Hematopoietic multipotent progenitor cell treated with erythropoietin and hydrocortisone succinate and interleukin-3 and kit ligand, for 4 days (in vitro differentiated cells): ENCODE results near the gene C4BPA.

Source experiments
- DNase-seq: peaks from one replicate; pipeline ENCODE4 v3.0.0-alpha.2; 2015

Gene C4BPA

GRCh38 chr1:207128336-207128921 lies 24.4 kb downstream of the C4BPA start:
- DNase-seq = no peak

DNA sequence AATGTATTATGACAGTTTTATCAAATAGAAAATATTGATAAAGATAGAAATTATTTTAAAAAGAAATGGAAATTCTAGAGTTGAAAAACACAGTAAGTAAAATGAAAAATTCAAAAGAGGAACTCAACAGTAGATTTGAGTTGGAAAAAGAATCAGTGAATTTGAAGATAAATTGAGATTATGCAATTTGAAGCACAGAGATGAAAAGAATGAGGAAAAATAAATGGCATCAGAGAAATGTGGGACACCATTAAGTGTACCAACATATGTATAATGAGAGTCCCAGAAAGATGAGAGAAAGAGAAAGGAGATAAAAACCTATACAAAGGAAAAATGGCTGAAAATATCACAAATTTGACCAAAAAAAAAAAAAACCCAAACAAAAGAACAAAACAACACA lies 25.0 kb downstream of the C4BPA start:
- no peak for DNase-seq

DNA sequence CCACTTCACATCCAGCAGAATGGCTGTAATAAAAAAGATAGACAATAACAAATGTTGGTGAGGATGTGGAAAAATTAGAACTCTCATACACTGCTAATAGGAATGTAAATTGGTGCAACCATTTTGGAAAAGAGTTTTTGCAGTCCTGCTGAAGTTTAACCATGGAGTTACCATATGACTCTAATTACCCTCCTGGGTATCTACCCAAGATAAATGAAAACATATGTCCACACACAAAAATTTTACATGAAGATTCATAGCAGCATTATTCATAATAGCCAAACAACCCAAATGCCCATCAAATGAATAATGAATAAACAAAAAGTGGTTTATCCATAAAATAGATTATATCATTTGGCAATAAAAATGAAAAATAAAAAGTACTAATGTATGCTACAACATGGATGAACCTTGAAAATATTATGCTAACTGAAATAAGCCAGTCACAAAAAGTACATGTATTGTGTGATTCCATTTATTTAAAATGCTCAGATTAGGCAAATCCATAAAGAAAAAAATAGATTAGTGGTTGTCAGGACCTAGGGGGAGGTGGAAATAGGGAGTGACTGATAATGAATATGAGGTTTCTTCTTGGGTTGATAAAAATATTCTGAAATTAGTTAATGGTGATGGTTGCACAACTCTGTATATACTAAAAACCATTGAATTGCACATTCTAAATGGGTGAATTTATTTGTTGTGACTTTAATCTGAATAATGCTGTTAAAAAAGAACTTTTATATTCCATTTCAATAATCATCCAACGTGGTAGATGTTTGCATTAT lies 26.4 kb downstream of the C4BPA start:
- no peak for DNase-seq

GRCh38 chr1:207131163-207131562 lies 27.1 kb downstream of the C4BPA start:
- DNase-seq = no peak

GRCh38 chr1:207134581-207134980 lies 30.5 kb downstream of the C4BPA start:
- peak; percentile 66 for DNase-seq

GRCh38 chr1:207139616-207140015 lies 35.6 kb downstream of the C4BPA start:
- no peak for DNase-seq

DNA sequence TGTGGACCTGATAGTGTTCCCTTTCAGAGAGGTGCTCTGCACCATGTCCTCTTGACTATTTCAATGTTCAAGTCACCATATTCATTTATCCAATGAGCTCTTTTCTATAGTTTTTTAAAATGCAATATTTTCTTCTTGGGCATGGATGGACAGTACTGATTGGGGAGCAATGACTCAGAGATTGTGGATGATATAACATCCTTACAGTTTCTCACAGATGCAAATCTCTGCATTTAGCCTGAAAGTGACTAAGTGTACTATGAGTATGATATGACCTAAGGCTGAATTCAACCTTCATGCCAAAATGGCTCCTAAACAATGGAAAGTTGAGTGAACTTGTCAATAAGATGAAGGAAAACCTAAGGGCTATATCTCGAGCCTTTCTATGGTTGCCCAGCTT lies 36.5 kb downstream of the C4BPA start:
- DNase-seq = peak; percentile 19

DNA sequence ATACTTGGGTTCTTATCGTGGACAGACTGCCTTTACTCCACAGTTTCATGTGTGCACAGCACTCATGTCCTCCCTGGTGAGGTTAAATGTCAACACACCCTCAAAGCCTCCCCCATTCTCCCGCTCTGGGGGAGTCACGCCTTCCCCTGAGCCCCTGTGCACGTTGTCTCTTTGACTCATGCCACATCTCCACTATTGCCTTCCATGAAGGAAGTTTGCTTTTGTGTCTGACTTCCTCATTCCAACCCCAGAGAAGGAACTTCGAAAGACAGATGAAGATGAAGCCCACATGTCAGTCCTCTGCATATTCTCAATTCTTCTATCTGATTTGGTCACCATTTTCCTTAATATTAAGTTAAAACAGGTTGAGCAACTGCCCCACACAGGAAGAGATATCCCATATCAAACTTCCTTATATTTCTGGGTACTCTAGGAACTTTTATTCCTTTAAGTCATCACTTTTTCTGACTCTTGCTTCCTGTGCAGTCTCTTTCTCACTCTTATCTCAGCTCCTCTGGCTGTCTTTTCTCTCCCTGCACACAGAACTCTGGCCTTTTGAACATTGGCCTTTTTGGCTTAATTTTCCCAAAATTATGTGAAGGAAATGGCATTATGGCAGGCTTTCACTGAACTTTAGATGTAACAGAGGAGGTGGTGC lies 41.5 kb downstream of the C4BPA start:
- DNase-seq = peak; percentile 48

DNA sequence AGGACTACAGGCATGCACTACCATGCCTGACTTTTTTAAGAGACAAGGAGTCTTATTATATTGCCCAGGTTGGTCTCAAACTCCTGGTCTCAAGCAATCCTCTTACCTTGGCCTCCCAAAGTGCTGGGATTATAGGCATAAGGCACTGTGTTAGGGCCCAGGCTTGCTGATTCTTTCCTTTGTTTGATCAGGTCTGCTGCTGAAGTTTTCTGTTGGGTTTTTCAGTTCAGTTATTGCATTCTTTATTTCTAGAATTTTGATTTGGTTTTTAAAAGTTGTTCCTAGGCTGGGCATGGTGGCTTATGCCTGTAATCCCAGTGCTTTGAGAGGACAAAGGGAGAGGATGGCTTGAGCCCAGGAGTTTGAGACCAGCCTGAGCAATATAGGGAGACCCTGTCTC lies 47.9 kb downstream of the C4BPA start:
- DNase-seq = no peak

GRCh38 chr1:207152792-207153468 lies 48.9 kb downstream of the C4BPA start:
- DNase-seq = no peak

- DNase-seq = no peak
These were observed 51.0 kb downstream of the C4BPA start for GRCh38 chr1:207155028-207155427.

DNA sequence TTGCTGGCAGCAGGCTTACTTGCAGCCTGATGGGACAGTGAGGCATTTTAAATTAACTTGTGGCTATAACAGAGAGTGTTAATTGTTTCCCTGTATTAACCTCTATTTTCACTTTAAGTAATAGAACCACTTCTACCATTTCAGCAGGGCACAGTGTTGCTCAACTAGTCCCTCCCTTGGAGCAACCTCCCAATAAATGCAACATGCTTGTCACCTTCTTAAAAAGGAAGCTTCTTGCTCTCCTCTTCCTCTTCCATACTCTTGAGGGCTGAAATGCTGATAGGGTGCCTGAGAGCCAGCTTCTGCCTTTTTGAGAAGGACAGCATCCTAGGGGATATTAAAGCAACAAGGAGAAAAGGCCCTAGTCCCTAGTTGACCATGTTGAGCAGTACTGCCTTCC lies 52.1 kb downstream of the C4BPA start:
- DNase-seq = peak; percentile 39

- DNase-seq = no peak
These were observed 52.8 kb downstream of the C4BPA start for GRCh38 chr1:207156826-207157225.

DNA sequence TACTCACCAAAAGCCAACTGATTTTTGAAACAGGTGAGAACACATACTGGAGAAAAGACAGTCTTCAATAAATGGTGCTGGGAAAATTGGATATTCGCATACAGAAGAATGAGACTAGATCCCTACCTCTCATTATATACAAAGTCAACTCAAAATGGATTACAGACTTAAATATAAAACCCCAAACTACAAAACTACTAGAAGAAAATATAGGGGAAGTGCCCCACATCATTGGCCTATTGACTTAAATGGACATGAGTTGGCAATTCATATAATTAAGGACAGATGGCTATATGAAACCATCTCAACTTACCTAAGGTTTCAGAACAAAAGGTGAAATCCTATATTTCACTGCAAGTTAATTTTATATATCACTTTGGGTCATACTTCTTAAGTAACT lies 60.1 kb downstream of the C4BPA start:
- no peak for DNase-seq

DNA sequence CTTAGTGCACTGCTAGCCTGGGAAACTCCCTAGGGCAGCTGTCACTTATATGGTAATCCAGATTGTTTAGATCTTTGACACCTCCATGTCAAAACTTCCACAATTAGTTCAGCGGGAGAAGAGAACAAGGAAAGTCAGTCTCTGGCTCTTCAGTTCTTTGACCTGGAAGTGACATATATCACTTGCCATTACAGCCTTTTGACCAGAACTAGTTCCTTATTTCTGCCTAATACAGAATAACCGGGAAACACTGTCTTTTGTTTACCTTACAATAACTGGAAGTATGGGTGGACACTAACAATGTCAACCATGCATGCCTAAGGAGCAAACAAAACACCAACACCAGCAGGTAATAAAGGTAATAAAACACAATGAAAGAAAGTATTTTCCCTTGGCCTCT lies 68.3 kb downstream of the C4BPA start:
- no peak for DNase-seq

- DNase-seq = no peak
These were observed 68.9 kb downstream of the C4BPA start for GRCh38 chr1:207172885-207173284.

GRCh38 chr1:207173396-207173795 lies 69.4 kb downstream of the C4BPA start:
- DNase-seq = no peak

DNA sequence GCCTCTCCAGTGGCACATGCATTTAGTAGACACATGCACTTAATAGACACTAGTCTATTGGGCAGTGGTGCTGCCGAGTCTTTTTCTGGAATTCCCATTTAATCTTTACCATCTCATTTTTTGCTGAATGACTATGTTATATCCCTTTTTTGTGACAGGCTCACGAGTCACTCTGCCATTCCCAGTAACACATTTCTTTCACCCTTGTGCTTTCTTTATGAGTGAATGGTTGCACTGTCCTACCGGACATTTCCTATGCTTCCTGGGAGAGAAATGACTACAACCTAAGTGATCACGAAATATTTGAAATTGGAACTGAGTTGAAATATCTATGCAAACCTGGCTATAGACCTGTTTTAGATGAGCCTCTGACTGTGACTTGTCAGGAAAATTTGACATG lies 70.9 kb downstream of the C4BPA start:
- no peak for DNase-seq

DNA sequence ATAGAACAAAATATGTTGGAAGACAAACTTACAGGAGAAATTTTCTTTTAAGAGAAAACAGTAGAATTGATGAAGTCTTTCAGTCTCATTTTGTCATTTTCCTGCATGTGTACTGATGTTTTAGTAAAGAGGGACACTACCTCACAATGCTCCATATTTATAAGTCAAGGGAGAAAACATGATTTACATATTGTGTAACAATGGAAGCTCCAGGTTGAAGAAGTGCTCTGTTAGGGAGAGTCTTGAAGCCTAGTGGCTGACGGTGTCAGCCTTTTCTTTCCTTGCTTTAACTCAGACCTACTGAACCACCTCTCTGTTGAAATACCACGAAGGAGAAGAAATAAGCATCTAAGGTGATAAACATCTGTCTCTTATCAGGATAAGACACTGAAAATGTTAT lies 75.0 kb downstream of the C4BPA start:
- no peak for DNase-seq

- DNase-seq = peak; percentile 22
These were observed 77.8 kb downstream of the C4BPA start for GRCh38 chr1:207181847-207182246.

GRCh38 chr1:207186503-207186902 lies 82.5 kb downstream of the C4BPA start:
- no peak for DNase-seq

- no peak for DNase-seq
These were observed 84.9 kb downstream of the C4BPA start for GRCh38 chr1:207188901-207189300.

GRCh38 chr1:207191061-207191460 lies 87.0 kb downstream of the C4BPA start:
- no peak for DNase-seq

GRCh38 chr1:207191776-207192175 lies 87.7 kb downstream of the C4BPA start:
- DNase-seq = no peak
